Measurements from ENCODE around the gene SLC6A7.

DNA sequence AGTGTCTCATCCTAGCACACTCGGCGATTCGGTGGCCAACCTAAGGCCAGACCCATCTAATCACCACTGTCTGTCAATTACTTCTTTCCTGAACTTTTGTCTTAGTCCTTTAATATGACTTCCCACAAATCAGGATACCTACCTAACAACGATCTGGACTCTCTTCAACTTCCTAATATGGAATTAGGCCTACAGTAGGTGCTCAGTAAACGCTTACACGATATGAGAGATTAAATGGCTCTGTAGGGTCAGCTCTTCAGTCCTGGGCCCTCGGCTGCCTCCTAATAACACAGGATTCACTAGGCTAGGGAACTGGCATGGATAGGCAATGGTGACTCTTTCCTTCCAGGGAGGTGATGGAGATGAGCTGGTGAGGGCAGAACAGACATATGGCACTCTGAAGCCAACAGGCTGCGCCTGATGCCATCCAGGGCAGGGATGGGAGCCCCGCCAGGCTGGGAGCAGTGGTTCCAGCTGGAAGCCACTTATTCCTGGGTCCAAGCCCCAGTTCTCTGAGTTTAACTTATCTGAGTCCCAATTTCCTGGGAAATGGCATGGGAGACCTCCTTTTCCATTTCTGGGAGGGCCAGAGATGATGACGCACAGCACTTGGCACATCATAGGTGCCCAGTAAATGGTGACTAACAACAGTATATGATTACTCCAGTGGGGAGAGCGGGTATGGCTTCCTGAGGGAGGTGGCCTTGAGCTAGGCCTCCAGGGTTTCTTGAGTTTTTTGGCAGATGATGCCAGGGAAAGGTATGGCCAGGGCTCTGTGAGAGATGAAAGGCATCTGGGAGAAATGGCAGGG lies 41.5 kb upstream of the SLC6A7 start:
- TF ChIP-seq POLR2A (IDR thresholded peaks at IDR 0.05; ENCODE audit: low read depth, low read length) = no peak
- TF ChIP-seq POLR2AphosphoS5 (IDR thresholded peaks at IDR 0.05; ENCODE audit: low read depth, low read length) = no peak
- TF ChIP-seq TAF1 (IDR thresholded peaks at IDR 0.05; ENCODE audit: low read depth, low read length) = no peak
- no peak for TF ChIP-seq SPI1 (IDR thresholded peaks at IDR 0.05; ENCODE audit: low read depth, low read length)
